ENCODE measurements around the gene CCDC68.

DNA sequence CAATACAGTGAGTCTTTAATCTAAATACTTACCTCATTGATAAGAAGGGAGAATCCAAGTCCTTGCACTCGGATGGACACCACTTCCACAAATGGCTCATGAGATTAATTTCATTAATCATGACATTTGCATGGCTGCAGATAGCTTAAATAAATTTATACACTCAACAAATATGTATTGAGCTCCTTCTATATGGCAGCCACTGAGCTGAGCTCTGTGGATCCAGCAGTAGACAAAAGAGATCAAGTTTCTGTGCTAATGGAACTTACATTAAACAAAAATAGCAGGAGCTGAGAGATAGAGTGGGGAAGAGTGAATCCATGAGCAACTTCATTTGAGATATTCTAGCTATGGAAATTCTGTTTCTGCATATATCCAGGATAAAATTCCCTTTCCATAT is 86.6 kb downstream of the CCDC68 start:
- TF ChIP-seq EZH2 (IDR thresholded peaks at IDR 0.05; ENCODE audit: low read length, missing control alignments) = no peak
- TF ChIP-seq, protein P1, sequence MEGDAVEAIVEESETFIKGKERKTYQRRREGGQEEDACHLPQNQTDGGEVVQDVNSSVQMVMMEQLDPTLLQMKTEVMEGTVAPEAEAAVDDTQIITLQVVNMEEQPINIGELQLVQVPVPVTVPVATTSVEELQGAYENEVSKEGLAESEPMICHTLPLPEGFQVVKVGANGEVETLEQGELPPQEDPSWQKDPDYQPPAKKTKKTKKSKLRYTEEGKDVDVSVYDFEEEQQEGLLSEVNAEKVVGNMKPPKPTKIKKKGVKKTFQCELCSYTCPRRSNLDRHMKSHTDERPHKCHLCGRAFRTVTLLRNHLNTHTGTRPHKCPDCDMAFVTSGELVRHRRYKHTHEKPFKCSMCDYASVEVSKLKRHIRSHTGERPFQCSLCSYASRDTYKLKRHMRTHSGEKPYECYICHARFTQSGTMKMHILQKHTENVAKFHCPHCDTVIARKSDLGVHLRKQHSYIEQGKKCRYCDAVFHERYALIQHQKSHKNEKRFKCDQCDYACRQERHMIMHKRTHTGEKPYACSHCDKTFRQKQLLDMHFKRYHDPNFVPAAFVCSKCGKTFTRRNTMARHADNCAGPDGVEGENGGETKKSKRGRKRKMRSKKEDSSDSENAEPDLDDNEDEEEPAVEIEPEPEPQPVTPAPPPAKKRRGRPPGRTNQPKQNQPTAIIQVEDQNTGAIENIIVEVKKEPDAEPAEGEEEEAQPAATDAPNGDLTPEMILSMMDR (conservative IDR thresholded peaks at IDR 0.05 in 1 of 2, IDR thresholded peaks at IDR 0.05 in 1 of 2; ENCODE audit: low read depth in 1 of 2, low read length in 2 of 2) = no peak
